ENCODE measurements around the gene PPCDC.

The PPCDC gene

GRCh38 chr15:75019916-75020315 lies 3.5 kb upstream of the PPCDC start:
- no peak for DNase-seq

- no peak for DNase-seq
These were observed 2.0 kb upstream of the PPCDC start for GRCh38 chr15:75021341-75021740.

GRCh38 chr15:75022783-75023180 lies 608 bp upstream of the PPCDC start:
- DNase-seq, result no peak

GRCh38 chr15:75023872-75024636 lies 664 bp downstream of the PPCDC start:
- peak; percentile 68 for DNase-seq

- DNase-seq, result peak; percentile 50
These were observed 1.7 kb downstream of the PPCDC start for GRCh38 chr15:75025107-75025506.

GRCh38 chr15:75025548-75026260 lies 2.3 kb downstream of the PPCDC start:
- no peak for DNase-seq

GRCh38 chr15:75027551-75027950 lies 4.2 kb downstream of the PPCDC start:
- no peak for DNase-seq

GRCh38 chr15:75028991-75029377 lies 5.6 kb downstream of the PPCDC start:
- DNase-seq, result no peak

- peak; percentile 97 for DNase-seq
These were observed 6.1 kb downstream of the PPCDC start for GRCh38 chr15:75029378-75030022.

GRCh38 chr15:75030023-75030413 lies 6.6 kb downstream of the PPCDC start:
- DNase-seq, result peak; percentile 56

- no peak for DNase-seq
These were observed 7.0 kb downstream of the PPCDC start for GRCh38 chr15:75030424-75030823.

GRCh38 chr15:75031848-75032247 lies 8.5 kb downstream of the PPCDC start:
- DNase-seq, result peak; percentile 35

- DNase-seq, result peak; percentile 35
These were observed 9.0 kb downstream of the PPCDC start for GRCh38 chr15:75032395-75032794.

GRCh38 chr15:75033809-75034208 lies 10.4 kb downstream of the PPCDC start:
- no peak for DNase-seq

GRCh38 chr15:75034615-75035014 lies 11.2 kb downstream of the PPCDC start:
- peak; percentile 73 for DNase-seq

- DNase-seq, result no peak
These were observed 12.8 kb downstream of the PPCDC start for GRCh38 chr15:75036212-75036616.

GRCh38 chr15:75037685-75038084 lies 14.3 kb downstream of the PPCDC start:
- no peak for DNase-seq

- DNase-seq, result no peak
These were observed 14.8 kb downstream of the PPCDC start for GRCh38 chr15:75038231-75038630.

GRCh38 chr15:75042730-75043508 lies 19.5 kb downstream of the PPCDC start:
- peak; percentile 89 for DNase-seq

- peak; percentile 95 for DNase-seq
These were observed 20.3 kb downstream of the PPCDC start for GRCh38 chr15:75043509-75044257.

- no peak for DNase-seq
These were observed 21.0 kb downstream of the PPCDC start for GRCh38 chr15:75044258-75044878.

Measured in suppressor macrophage treated with lipopolysaccharide for 4 hours (primary cell).